Endodermal cell (in vitro differentiated cells): ENCODE data around the gene TFR2. TPM values are rescaled to one million over a fixed set of nuclear protein-coding genes. Genes with fewer than 3 reads are reported as not detected.

Source experiments
- DNase-seq: peaks from one replicate; pipeline ENCODE4 v3.0.0-alpha.2; 2017
- H3K27ac ChIP-seq: 2 replicates; pipeline ENCODE4 v1.5.1; 2013; ENCODE audit warnings: mild to moderate bottlenecking, low read depth, low read length, moderate library complexity
- H3K27me3 ChIP-seq: 2 replicates; pipeline ENCODE4 v1.6.1; 2013; ENCODE audit warnings: mild to moderate bottlenecking, low read length, moderate library complexity; ENCODE audit not compliant: insufficient read depth, control insufficient read depth, poor library complexity, severe bottlenecking
- H3K36me3 ChIP-seq: 2 replicates; pipeline ENCODE4 v1.7.0; 2013; ENCODE audit warnings: mild to moderate bottlenecking, low read length, moderate library complexity; ENCODE audit not compliant: control insufficient read depth, insufficient read depth
- H3K4me1 ChIP-seq: one replicate; pipeline ENCODE4 v1.7.0; 2013; ENCODE audit warnings: low read length; ENCODE audit not compliant: control insufficient read depth, insufficient read depth
- H3K4me3 ChIP-seq: 2 replicates; pipeline ENCODE4 v1.5.1; 2013; ENCODE audit warnings: mild to moderate bottlenecking, low read length, moderate library complexity
- H3K9ac ChIP-seq: 2 replicates; pipeline ENCODE4 v1.6.1; 2013; ENCODE audit warnings: mild to moderate bottlenecking, low read length, moderate library complexity; ENCODE audit not compliant: poor library complexity, severe bottlenecking; ENCODE audit errors: extremely low read depth
- H3K9me3 ChIP-seq: 2 replicates; pipeline ENCODE4 v1.6.1; 2013; ENCODE audit warnings: mild to moderate bottlenecking, low read length, moderate library complexity; ENCODE audit not compliant: control insufficient read depth
- H3K27ac Mint-ChIP-seq: 2 replicates; pipeline ENCODE4 v1.8.0; 2020; ENCODE audit warnings: mixed read lengths
- H3K27me3 Mint-ChIP-seq: 2 replicates; pipeline ENCODE4 v1.8.0; 2021; ENCODE audit warnings: mild to moderate bottlenecking, mixed read lengths; ENCODE audit not compliant: insufficient read depth
- H3K36me3 Mint-ChIP-seq: 2 replicates; pipeline ENCODE4 v1.8.0; 2020; ENCODE audit warnings: low read depth, mixed read lengths
- H3K4me1 Mint-ChIP-seq: 2 replicates; pipeline ENCODE4 v1.8.0; 2020; ENCODE audit warnings: mixed read lengths
- H3K4me3 Mint-ChIP-seq: 2 replicates; pipeline ENCODE4 v1.8.0; 2020; ENCODE audit warnings: mild to moderate bottlenecking, moderate library complexity, mixed read lengths
- H3K9me3 Mint-ChIP-seq: 2 replicates; pipeline ENCODE4 v1.8.0; 2020; ENCODE audit warnings: mild to moderate bottlenecking, mixed read lengths
- WGBS, 2 experiments: methylation state at CpG; one replicate each; pipeline versions ENCODE4 v1.1.5 to v1.1.7; 2013; ENCODE audit warnings: missing lambda C conversion rate in 2 of 2, mixed read lengths in 1 of 2; ENCODE audit not compliant: insufficient coverage in 1 of 2, insufficient read length in 1 of 2; 5-methylcytosine and 5-hydroxymethylcytosine counted together
- total RNA-seq, 2 donors: library from RNA; stranded (reverse); fragmentation: NEBNext Ultra II Directional in 1 of 2; extraction: Animal tissue kit (Norgen Biotek cat#: 25700) in 1 of 2; gene quantifications; 2 replicates in 1 of 2; 3 replicates in 1 of 2; pipeline ENCODE4 v1.2.1, GENCODE V29; 2021
- TF ChIP-seq, protein P1 (sequence below): fragments of 200-600 bp; sonication (generic); conservative IDR thresholded peaks from 2 replicates; pipeline ENCODE4 v1.5.0; 2021; ENCODE audit warnings: antibody characterized with exemption, mild to moderate bottlenecking

The TFR2 gene
- total RNA-seq, 2 donors from 2014 or later, result 1.4 to 2.1 TPM

- Histone ChIP-seq H3K4me3 (no peak within 1 kb of the TSS), H3K27ac (no peak within 1 kb of the TSS), H3K4me1 (no peaks in the 10 kb centered on the region), H3K27me3 (peaks cover 23% of the 10 kb centered on the region), H3K36me3 (no peaks in the 10 kb centered on the region), H3K9ac (no peak within 1 kb of the TSS), H3K9me3 (no peaks in the 10 kb centered on the region)
- Mint-ChIP-seq H3K27ac (no peak within 1 kb of the TSS), H3K4me1 (no peaks in the 10 kb centered on the region), H3K27me3 (peaks cover 52% of the 10 kb centered on the region), H3K9me3 (peaks cover 1% of the 10 kb centered on the region), H3K36me3 (no peaks in the 10 kb centered on the region), H3K4me3 (no peak within 1 kb of the TSS)
- DNase-seq, result peak; percentile 95
- TF ChIP-seq, protein P1, sequence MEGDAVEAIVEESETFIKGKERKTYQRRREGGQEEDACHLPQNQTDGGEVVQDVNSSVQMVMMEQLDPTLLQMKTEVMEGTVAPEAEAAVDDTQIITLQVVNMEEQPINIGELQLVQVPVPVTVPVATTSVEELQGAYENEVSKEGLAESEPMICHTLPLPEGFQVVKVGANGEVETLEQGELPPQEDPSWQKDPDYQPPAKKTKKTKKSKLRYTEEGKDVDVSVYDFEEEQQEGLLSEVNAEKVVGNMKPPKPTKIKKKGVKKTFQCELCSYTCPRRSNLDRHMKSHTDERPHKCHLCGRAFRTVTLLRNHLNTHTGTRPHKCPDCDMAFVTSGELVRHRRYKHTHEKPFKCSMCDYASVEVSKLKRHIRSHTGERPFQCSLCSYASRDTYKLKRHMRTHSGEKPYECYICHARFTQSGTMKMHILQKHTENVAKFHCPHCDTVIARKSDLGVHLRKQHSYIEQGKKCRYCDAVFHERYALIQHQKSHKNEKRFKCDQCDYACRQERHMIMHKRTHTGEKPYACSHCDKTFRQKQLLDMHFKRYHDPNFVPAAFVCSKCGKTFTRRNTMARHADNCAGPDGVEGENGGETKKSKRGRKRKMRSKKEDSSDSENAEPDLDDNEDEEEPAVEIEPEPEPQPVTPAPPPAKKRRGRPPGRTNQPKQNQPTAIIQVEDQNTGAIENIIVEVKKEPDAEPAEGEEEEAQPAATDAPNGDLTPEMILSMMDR, result no peak
- 11% methylated on average over 27 to 63 of the region's 63 CpGs for WGBS, 2 experiments
These were observed 14.7 kb upstream of the TFR2 start, which contains the start of gene ACTL6B for GRCh38 chr7:100655908-100656674. Gene ACTL6B (minus strand): TSS chr7:100656448. CDS start chr7:100656354, 94 bp downstream.

GRCh38 chr7:100654908-100655831 is 13.8 kb upstream of the TFR2 start:
- no peaks in the 10 kb centered on the region for H3K36me3 Mint-ChIP-seq
- no peaks in the 10 kb centered on the region for H3K4me1 Mint-ChIP-seq
- Histone ChIP-seq H3K27ac (no peak overlapping the region), H3K4me3 (no peak overlapping the region), H3K36me3 (no peaks in the 10 kb centered on the region), H3K27me3 (peaks cover 23% of the 10 kb centered on the region), H3K9me3 (no peaks in the 10 kb centered on the region), H3K4me1 (no peaks in the 10 kb centered on the region), H3K9ac (no peak overlapping the region)
- DNase-seq, result no peak
- H3K27me3 Mint-ChIP-seq, result peaks cover 53% of the 10 kb centered on the region
- peaks cover 1% of the 10 kb centered on the region for H3K9me3 Mint-ChIP-seq
- TF ChIP-seq, protein P1, result no peak
- 63 to 65% methylated on average over 13 to 24 of the region's 25 CpGs for WGBS, 2 experiments
- H3K27ac Mint-ChIP-seq, result no peak overlapping the region
- H3K4me3 Mint-ChIP-seq, result no peak overlapping the region

DNA sequence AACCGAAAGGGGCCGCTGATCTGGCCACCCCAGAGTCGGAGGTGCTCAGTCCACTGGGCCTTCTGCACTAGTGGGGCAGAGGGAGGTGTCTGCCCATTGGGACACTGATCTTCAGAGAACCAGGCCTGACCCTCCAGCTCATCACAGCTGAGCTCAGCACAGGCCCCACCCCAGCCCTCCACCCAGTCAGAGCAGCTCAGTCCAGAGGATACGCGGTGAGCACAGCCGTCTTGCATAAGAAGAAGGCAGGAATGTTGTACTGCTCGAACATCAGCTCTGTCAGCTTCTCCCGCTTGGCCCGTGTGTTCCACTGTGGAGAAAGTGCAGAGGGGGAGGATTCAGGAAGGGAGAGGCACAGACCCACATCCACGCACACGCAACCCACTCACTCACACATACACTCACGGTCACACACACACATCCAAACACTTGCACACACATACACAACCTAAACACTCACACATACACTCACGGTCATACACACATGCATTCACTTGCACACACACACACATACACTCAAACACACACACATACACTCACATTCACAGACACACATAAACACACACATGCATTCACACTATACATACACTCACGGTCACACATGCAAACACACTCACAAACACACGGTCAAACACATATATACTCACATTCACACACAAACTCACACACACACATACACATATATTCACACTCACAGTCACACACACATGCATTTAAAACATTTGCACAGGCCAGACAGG is 8.6 kb upstream of the TFR2 start:
- Mint-ChIP-seq H3K4me3 (no peak overlapping the region), H3K4me1 (no peaks in the 10 kb centered on the region), H3K9me3 (peaks cover 1% of the 10 kb centered on the region), H3K27ac (no peak overlapping the region), H3K36me3 (no peaks in the 10 kb centered on the region), H3K27me3 (peaks cover 27% of the 10 kb centered on the region)
- Histone ChIP-seq H3K36me3 (no peaks in the 10 kb centered on the region), H3K9me3 (no peaks in the 10 kb centered on the region), H3K9ac (no peak overlapping the region), H3K27ac (no peak overlapping the region), H3K27me3 (peaks cover 12% of the 10 kb centered on the region), H3K4me1 (no peaks in the 10 kb centered on the region), H3K4me3 (no peak overlapping the region)
- DNase-seq, result no peak
- 87 to 91% methylated on average over 10 to 15 of the region's 15 CpGs for WGBS, 2 experiments
- TF ChIP-seq, protein P1, result no peak
